ENCODE measurements around the gene MGAT4B.

- no peak for TF ChIP-seq CTCF (conservative IDR thresholded peaks at IDR 0.05 in 1 of 2, IDR thresholded peaks at IDR 0.05 in 1 of 2; ENCODE audit: extremely low read depth in 1 of 2, insufficient read depth in 1 of 2, low read depth in 1 of 2, low read length in 2 of 2)
- TF ChIP-seq EZH2 (IDR thresholded peaks at IDR 0.05; ENCODE audit: borderline replicate concordance, low read length) = no peak
These were observed 12.2 kb upstream of the MGAT4B start for GRCh38 chr5:179818746-179819295.

All from mammary epithelial cell (primary cell).